ENCODE measurements around the gene CDH13.

GRCh38 chr16:83470416-83470815 lies 843.6 kb downstream of the CDH13 start:
- TF ChIP-seq, protein P1, sequence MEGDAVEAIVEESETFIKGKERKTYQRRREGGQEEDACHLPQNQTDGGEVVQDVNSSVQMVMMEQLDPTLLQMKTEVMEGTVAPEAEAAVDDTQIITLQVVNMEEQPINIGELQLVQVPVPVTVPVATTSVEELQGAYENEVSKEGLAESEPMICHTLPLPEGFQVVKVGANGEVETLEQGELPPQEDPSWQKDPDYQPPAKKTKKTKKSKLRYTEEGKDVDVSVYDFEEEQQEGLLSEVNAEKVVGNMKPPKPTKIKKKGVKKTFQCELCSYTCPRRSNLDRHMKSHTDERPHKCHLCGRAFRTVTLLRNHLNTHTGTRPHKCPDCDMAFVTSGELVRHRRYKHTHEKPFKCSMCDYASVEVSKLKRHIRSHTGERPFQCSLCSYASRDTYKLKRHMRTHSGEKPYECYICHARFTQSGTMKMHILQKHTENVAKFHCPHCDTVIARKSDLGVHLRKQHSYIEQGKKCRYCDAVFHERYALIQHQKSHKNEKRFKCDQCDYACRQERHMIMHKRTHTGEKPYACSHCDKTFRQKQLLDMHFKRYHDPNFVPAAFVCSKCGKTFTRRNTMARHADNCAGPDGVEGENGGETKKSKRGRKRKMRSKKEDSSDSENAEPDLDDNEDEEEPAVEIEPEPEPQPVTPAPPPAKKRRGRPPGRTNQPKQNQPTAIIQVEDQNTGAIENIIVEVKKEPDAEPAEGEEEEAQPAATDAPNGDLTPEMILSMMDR (IDR thresholded peaks at IDR 0.05): no peak
- no peak for TF ChIP-seq POLR2A (IDR thresholded peaks at IDR 0.05)
- TF ChIP-seq EP300 (IDR thresholded peaks at IDR 0.05): no peak
